GM21526 (cell line): ENCODE measurements around the gene SC5D.

Experiments
- ATAC-seq: cut with Tn5 transposase; IDR thresholded peaks from one replicate; pipeline ENCODE4 v1.9.1; 2021; ENCODE audit warnings: moderate library complexity; ENCODE audit not compliant: unreplicated experiment, low FRiP score

Gene SC5D

GRCh38 chr11:121352251-121352891 lies 59.8 kb downstream of the SC5D start:
- no peak for ATAC-seq

- ATAC-seq = no peak
Observed at GRCh38 chr11:121354192-121354591, 61.6 kb downstream of the SC5D start.

GRCh38 chr11:121356357-121356756 lies 63.8 kb downstream of the SC5D start:
- ATAC-seq = no peak
